ENCODE measurements around the gene ACADSB.

ACADSB gene

GRCh38 chr10:123100030-123100762 lies 91.4 kb downstream of the ACADSB start:
- DNase-seq (ENCODE audit: low read depth in 2 of 2) = no peak

GRCh38 chr10:123101872-123102271 lies 93.1 kb downstream of the ACADSB start:
- DNase-seq (ENCODE audit: low read depth in 2 of 2) = no peak

- no peak for DNase-seq (ENCODE audit: low read depth in 2 of 2)
These were observed 93.9 kb downstream of the ACADSB start for GRCh38 chr10:123102673-123103072.

- DNase-seq (ENCODE audit: low read depth in 2 of 2) = no peak
These were observed 95.1 kb downstream of the ACADSB start for GRCh38 chr10:123103944-123104343.
